Measurements from ENCODE around the gene BEND5. TPM values are rescaled to one million over a fixed set of nuclear protein-coding genes. Genes with fewer than 3 reads are reported as not detected.

The BEND5 gene
- total and polyA plus RNA-seq, 2 of the 4 experiments (the other 2 are of a cell fraction) = 1.1 to 1.3 TPM

- no peak for TF ChIP-seq FOS (IDR thresholded peaks at IDR 0.05; ENCODE audit: low read depth, low read length)
- no peak for TF ChIP-seq CHD1 (IDR thresholded peaks at IDR 0.05; ENCODE audit: low read depth, low read length)
- no peak for TF ChIP-seq MXI1 (IDR thresholded peaks at IDR 0.05; ENCODE audit: borderline replicate concordance, low read depth, low read length)
- no peak for TF ChIP-seq RAD21 (IDR thresholded peaks at IDR 0.05; ENCODE audit: low read length)
- TF ChIP-seq MAFK (IDR thresholded peaks at IDR 0.05; ENCODE audit: low read depth, low read length) = no peak
- no peak for TF ChIP-seq RFX5 (IDR thresholded peaks at IDR 0.05; ENCODE audit: low read depth, low read length)
- TF ChIP-seq CEBPB (IDR thresholded peaks at IDR 0.05; ENCODE audit: low read depth, low read length) = no peak
- TF ChIP-seq USF2 (IDR thresholded peaks at IDR 0.05; ENCODE audit: low read depth, low read length) = no peak
- no peak for TF ChIP-seq SMC3 (IDR thresholded peaks at IDR 0.05; ENCODE audit: low read depth, low read length)
- no peak for TF ChIP-seq POLR2A (IDR thresholded peaks at IDR 0.05; ENCODE audit: low read depth, low read length)
- TF ChIP-seq RCOR1 (IDR thresholded peaks at IDR 0.05; ENCODE audit: insufficient replicate concordance, low read length) = no peak
- no peak for TF ChIP-seq CTCF (conservative IDR thresholded peaks at IDR 0.05; ENCODE audit: low read depth, low read length)
- TF ChIP-seq ELK1 (IDR thresholded peaks at IDR 0.05; ENCODE audit: borderline replicate concordance, low read depth, low read length) = no peak
- no peak for TF ChIP-seq NFE2L2 (IDR thresholded peaks at IDR 0.05; ENCODE audit: low read depth, low read length)
- TF ChIP-seq MAZ (IDR thresholded peaks at IDR 0.05; ENCODE audit: borderline replicate concordance, low read depth, low read length) = no peak
- TF ChIP-seq BHLHE40 (IDR thresholded peaks at IDR 0.05; ENCODE audit: low read depth, low read length) = no peak
These were observed 34.0 kb upstream of the BEND5 start for GRCh38 chr1:48810740-48811139.

More at GRCh38 chr1:48810740-48811139, 34.0 kb upstream of the BEND5 start:
- BruUV-seq (replicated peaks) = no TSS peak
- no peaks in the 10 kb centered on the region for H3K9me3 ChIP-seq (ENCODE audit: control insufficient read depth, insufficient read depth, low read length)
- CTCF ChIA-PET = no interaction called here
- no peak overlapping the region for H4K8ac ChIP-seq (ENCODE audit: low read depth in 2 of 2, low read length in 2 of 2)
- POLR2A ChIA-PET (ENCODE audit: unreplicated experiment) = no interaction called here
- intact Hi-C loops (cut with micrococcal nuclease) = no loop called here
- no peak overlapping the region for H2BK5ac ChIP-seq (ENCODE audit: low read depth, low read length, poor library complexity, severe bottlenecking)
- H2BK20ac ChIP-seq (ENCODE audit: low read depth, low read length) = no peak overlapping the region
- H2BK120ac ChIP-seq (ENCODE audit: low read depth, low read length) = no peak overlapping the region
- H3K4ac ChIP-seq (ENCODE audit: low read depth, low read length) = no peak overlapping the region
- DNase-seq (no peak), ATAC-seq (ENCODE audit: low read depth) (no peak)
- H3K27ac ChIP-seq (ENCODE audit: insufficient read depth, low read length) = no peak overlapping the region
- H3K56ac ChIP-seq (ENCODE audit: extremely low read depth, insufficient read depth, low read length) = no peak overlapping the region
- H3K14ac ChIP-seq (replicated peaks; ENCODE audit: low read depth, low read length) = no peak overlapping the region
- H2AK5ac ChIP-seq (ENCODE audit: low read depth, low read length) = no peak overlapping the region
- H2AFZ ChIP-seq (replicated peaks; ENCODE audit: low read length, poor library complexity) = no peak overlapping the region
- H3K27me3 ChIP-seq (ENCODE audit: control insufficient read depth, insufficient read depth, low read length) = no peaks in the 10 kb centered on the region
- H2AK9ac ChIP-seq (replicated peaks; ENCODE audit: low read depth, low read length, poor library complexity) = no peak overlapping the region
- H3K9ac ChIP-seq (ENCODE audit: low read depth, low read length) = no peak overlapping the region
- H3K9me1 ChIP-seq (ENCODE audit: insufficient read depth, low read length) = no peaks in the 10 kb centered on the region
- no peak overlapping the region for H2BK15ac ChIP-seq (ENCODE audit: low read depth, low read length)
- H3K23ac ChIP-seq (ENCODE audit: low read depth, low read length) = no peak overlapping the region
- dilution Hi-C loops (cut with HindIII; ENCODE audit: low sequenced_read_pairs, unreplicated experiment) = no loop called here
- in situ Hi-C loops (cut with MboI; ENCODE audit: low sequenced_read_pairs) = no loop called here
- H3K4me3 ChIP-seq (ENCODE audit: insufficient read depth, low read depth, low read length) = no peak overlapping the region
- H4K5ac ChIP-seq (ENCODE audit: low read depth, low read length) = no peak overlapping the region
- no peaks in the 10 kb centered on the region for H3K4me1 ChIP-seq (ENCODE audit: control insufficient read depth, insufficient read depth, low read length)
- H3K79me1 ChIP-seq (ENCODE audit: low read depth in 1 of 2, low read length in 2 of 2) = no peaks in the 10 kb centered on the region
- H4K91ac ChIP-seq (ENCODE audit: insufficient read depth, low read depth, low read length) = no peak overlapping the region
- no peak overlapping the region for H3K4me2 ChIP-seq (ENCODE audit: low read depth, low read length)
- H3K36me3 ChIP-seq (ENCODE audit: control insufficient read depth, insufficient read depth, low read length) = no peaks in the 10 kb centered on the region
- no CpG with 5 or more reads among the region's 4 CpGs for WGBS, 2 experiments (ENCODE audit: extremely low coverage in 2 of 2, insufficient read length in 1 of 2)
- H3K18ac ChIP-seq (ENCODE audit: low read depth, low read length) = no peak overlapping the region
- no peaks in the 10 kb centered on the region for H4K20me1 ChIP-seq (ENCODE audit: insufficient read depth, low read length)
